Measurements from ENCODE around the gene GPRC6A.

- TF ChIP-seq CTCF (IDR thresholded peaks at IDR 0.05; ENCODE audit: low read depth, low read length, missing input control) (no peak), SP1 (IDR thresholded peaks at IDR 0.05) (no peak), GABPA (IDR thresholded peaks at IDR 0.05 in 1 of 2, conservative IDR thresholded peaks at IDR 0.05 in 1 of 2) (no peak), JUND (IDR thresholded peaks at IDR 0.05) (no peak), YY1 (IDR thresholded peaks at IDR 0.05) (no peak), RXRA (IDR thresholded peaks at IDR 0.05) (no peak), TAF1 (conservative IDR thresholded peaks at IDR 0.05) (no peak)
- TF ChIP-seq, protein P1, sequence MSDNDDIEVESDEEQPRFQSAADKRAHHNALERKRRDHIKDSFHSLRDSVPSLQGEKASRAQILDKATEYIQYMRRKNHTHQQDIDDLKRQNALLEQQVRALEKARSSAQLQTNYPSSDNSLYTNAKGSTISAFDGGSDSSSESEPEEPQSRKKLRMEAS (IDR thresholded peaks at IDR 0.05), result no peak
These were observed 64.8 kb downstream of the GPRC6A start for GRCh38 chr6:116763906-116764628.

Data from liver (tissue), 3 donors.